CD14-positive monocyte (primary cell): ENCODE data around the gene PSEN2. TPM values are rescaled to one million over a fixed set of nuclear protein-coding genes. Genes with fewer than 3 reads are reported as not detected.

ENCODE experiments used
- DNase-seq, 3 donors: peaks; one replicate each; pipeline ENCODE4 v3.0.0-alpha.2; 2011 to 2022
- H2AFZ ChIP-seq: 2 replicates; pipeline ENCODE4 v1.6.0; 2012; ENCODE audit warnings: mild to moderate bottlenecking, low read depth, low read length, inconsistent platforms; ENCODE audit not compliant: insufficient read depth, poor library complexity, severe bottlenecking
- H3K27ac ChIP-seq, 2 donors: 1 replicate in 1 of 2; 2 replicates in 1 of 2; pipeline ENCODE4 v1.5.1; 2012 to 2013; ENCODE audit warnings: low read length in 2 of 2, control low read depth in 1 of 2, inconsistent platforms in 1 of 2, low read depth in 1 of 2, mild to moderate bottlenecking in 1 of 2
- H3K27me3 ChIP-seq, 2 donors: one replicate each; pipeline versions ENCODE4 v1.6.0 to v1.6.1; 2011 to 2013; ENCODE audit warnings: low read length in 2 of 2; ENCODE audit not compliant: control insufficient read depth in 2 of 2, insufficient read depth in 2 of 2
- H3K36me3 ChIP-seq, 2 donors: replicated peaks in 1 of 2; 1 replicate in 1 of 2; 2 replicates in 1 of 2; pipeline versions ENCODE4 v1.5.1 to v1.6.1; 2012 to 2013; ENCODE audit warnings: low read length in 2 of 2, control low read depth in 1 of 2, inconsistent platforms in 1 of 2, mild to moderate bottlenecking in 1 of 2; ENCODE audit not compliant: insufficient read depth in 2 of 2, control insufficient read depth in 1 of 2
- H3K4me1 ChIP-seq, 2 donors: 1 replicate in 1 of 2; 2 replicates in 1 of 2; pipeline versions ENCODE4 v1.5.1 to v1.6.1; 2012 to 2013; ENCODE audit warnings: low read length in 2 of 2, control low read depth in 1 of 2, inconsistent platforms in 1 of 2, mild to moderate bottlenecking in 1 of 2, moderate library complexity in 1 of 2; ENCODE audit not compliant: insufficient read depth in 2 of 2, control insufficient read depth in 1 of 2
- H3K4me2 ChIP-seq: replicated peaks from 2 replicates; pipeline ENCODE3; 2012; ENCODE audit warnings: low read length, moderate library complexity, mild to moderate bottlenecking; ENCODE audit not compliant: poor library complexity, severe bottlenecking; ENCODE audit errors: extremely low read depth
- H3K4me3 ChIP-seq, 3 experiments: fragments of 200-600 bp in 1 of 3; sonication (generic) in 1 of 3; replicated peaks in 1 of 3; 1 replicate in 2 of 3; 2 replicates in 1 of 3; pipeline ENCODE4 v1.5.1; 2011 to 2013; ENCODE audit warnings: low read length in 3 of 3, mild to moderate bottlenecking in 3 of 3, control low read depth in 2 of 3, low read depth in 2 of 3, inconsistent platforms in 1 of 3, moderate library complexity in 1 of 3
- H3K79me2 ChIP-seq: 2 replicates; pipeline ENCODE4 v1.6.0; 2012; ENCODE audit warnings: mild to moderate bottlenecking, control low read depth, inconsistent platforms, low read length, moderate library complexity; ENCODE audit not compliant: insufficient read depth
- H3K9ac ChIP-seq: 2 replicates; pipeline ENCODE4 v1.6.0; 2017; ENCODE audit warnings: low read length, mild to moderate bottlenecking; ENCODE audit not compliant: insufficient read depth, poor library complexity, severe bottlenecking
- H3K9me3 ChIP-seq, 2 donors: replicated peaks in 1 of 2; 1 replicate in 1 of 2; 2 replicates in 1 of 2; pipeline versions ENCODE4 v1.5.1 to v1.6.1; 2012 to 2013; ENCODE audit warnings: low read length in 2 of 2, control low read depth in 1 of 2; ENCODE audit not compliant: control insufficient read depth in 1 of 2, insufficient read depth in 1 of 2
- H4K20me1 ChIP-seq: 2 replicates; pipeline ENCODE4 v1.6.0; 2012; ENCODE audit warnings: mild to moderate bottlenecking, low read length, control low read depth, moderate library complexity; ENCODE audit not compliant: insufficient read depth
- H3K27ac Mint-ChIP-seq, 7 donors: one replicate each; pipeline ENCODE4 v1.8.0; 2020; ENCODE audit warnings: mild to moderate bottlenecking in 7 of 7, mixed read lengths in 7 of 7, moderate library complexity in 6 of 7, inconsistent platforms in 2 of 7
- H3K27me3 Mint-ChIP-seq, 3 donors: one replicate each; pipeline ENCODE4 v1.8.0; 2021 to 2022; ENCODE audit warnings: low read depth in 3 of 3, mild to moderate bottlenecking in 3 of 3, mixed read lengths in 3 of 3, moderate library complexity in 3 of 3, inconsistent platforms in 1 of 3
- H3K36me3 Mint-ChIP-seq, 2 donors: one replicate each; pipeline ENCODE4 v1.8.0; 2020; ENCODE audit warnings: mixed read lengths in 2 of 2, inconsistent platforms in 1 of 2, mild to moderate bottlenecking in 1 of 2
- H3K4me1 Mint-ChIP-seq: one replicate; pipeline ENCODE4 v1.8.0; 2020; ENCODE audit warnings: mild to moderate bottlenecking, mixed read lengths
- H3K4me3 Mint-ChIP-seq, 2 donors: one replicate each; pipeline ENCODE4 v1.8.0; 2020; ENCODE audit warnings: mild to moderate bottlenecking in 2 of 2, mixed read lengths in 2 of 2, moderate library complexity in 1 of 2
- H3K9me3 Mint-ChIP-seq, 7 donors: one replicate each; pipeline ENCODE4 v1.8.0; 2020 to 2022; ENCODE audit warnings: mixed read lengths in 7 of 7, mild to moderate bottlenecking in 6 of 7, moderate library complexity in 6 of 7, inconsistent platforms in 2 of 7
- WGBS: methylation state at CpG from one replicate; pipeline ENCODE4 v1.1.5; 2013; ENCODE audit warnings: missing lambda C conversion rate; ENCODE audit not compliant: insufficient coverage; 5-methylcytosine and 5-hydroxymethylcytosine counted together
- intact Hi-C, 2 donors: fragments of 100-400 bp; cut with micrococcal nuclease; formaldehyde crosslinking; loops; one replicate each; pipeline versions ENCODE4 v1.15.0 to v1.15.1; 2023
- polyA plus RNA-seq, 3 donors: library from polyadenylated mRNA; depleted of rRNA in 1 of 3; unstranded in 2 of 3; stranded (reverse) in 1 of 3; fragments of 300-500 nt in 2 of 3; fragments of >200 nt in 1 of 3; fragmentation: Illumina TruSeq in 2 of 3; gene quantifications; 1 replicate in 2 of 3; 2 replicates in 1 of 3; pipeline ENCODE4 v1.2.3, GENCODE V29; 2012 to 2021
- TF ChIP-seq, protein P1 (sequence below): fragments of 200-600 bp; IDR thresholded peaks from one replicate; pipeline ENCODE4 v1.8.0; 2022; ENCODE audit warnings: antibody characterized with exemption, mild to moderate bottlenecking

PSEN2 gene
- polyA plus RNA-seq, 3 donors: 8.9 to 11.8 (median 11.4) TPM

GRCh38 chr1:226943927-226944326 is 73.5 kb downstream of the PSEN2 start:
- peaks cover 75% of the 10 kb centered on the region for H4K20me1 ChIP-seq

DNA sequence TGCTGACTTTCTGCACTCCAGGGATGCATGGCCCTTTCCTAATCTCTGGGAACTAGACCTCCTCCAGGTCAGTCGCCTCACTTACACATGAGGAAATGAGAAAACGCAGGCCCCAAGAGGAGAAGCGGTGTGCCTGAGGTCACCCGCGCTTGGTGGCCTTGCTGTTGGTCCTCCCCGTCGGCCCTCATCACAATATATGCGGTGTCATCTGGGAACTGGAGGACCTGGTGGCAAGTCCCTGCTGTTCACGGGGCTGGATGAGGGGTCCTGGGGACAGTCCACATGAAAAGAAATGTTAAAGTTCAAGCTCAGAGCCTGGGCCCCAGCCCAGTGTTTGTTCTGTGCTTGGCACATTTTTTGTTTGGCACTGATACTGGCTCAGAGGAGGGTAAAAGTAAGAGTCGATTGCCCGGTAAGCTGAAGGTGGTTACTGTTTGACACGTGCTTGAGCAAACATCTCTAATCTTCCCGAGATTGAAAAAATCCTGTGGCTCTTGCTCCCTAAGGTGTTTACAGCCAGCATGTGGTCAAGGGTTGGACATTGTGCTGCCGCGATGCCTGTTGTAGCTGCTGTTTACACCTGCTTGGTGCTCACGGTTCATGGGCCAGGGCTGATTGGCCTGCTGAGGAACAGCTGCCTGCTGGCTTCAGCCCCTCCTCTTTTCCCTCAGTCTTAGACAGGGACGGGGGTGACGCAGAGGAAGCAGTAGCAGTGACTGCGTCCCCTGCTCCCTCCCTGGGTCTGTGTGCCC is 74.9 kb downstream of the PSEN2 start:
- no peak for DNase-seq
- peaks cover 15 to 30% of the 10 kb centered on the region in 2 donors for H3K4me1 ChIP-seq
- H3K9ac ChIP-seq: peak overlapping the region; percentile 10
- peaks cover 100% of the 10 kb centered on the region for H3K79me2 ChIP-seq
- TF ChIP-seq, protein P1, sequence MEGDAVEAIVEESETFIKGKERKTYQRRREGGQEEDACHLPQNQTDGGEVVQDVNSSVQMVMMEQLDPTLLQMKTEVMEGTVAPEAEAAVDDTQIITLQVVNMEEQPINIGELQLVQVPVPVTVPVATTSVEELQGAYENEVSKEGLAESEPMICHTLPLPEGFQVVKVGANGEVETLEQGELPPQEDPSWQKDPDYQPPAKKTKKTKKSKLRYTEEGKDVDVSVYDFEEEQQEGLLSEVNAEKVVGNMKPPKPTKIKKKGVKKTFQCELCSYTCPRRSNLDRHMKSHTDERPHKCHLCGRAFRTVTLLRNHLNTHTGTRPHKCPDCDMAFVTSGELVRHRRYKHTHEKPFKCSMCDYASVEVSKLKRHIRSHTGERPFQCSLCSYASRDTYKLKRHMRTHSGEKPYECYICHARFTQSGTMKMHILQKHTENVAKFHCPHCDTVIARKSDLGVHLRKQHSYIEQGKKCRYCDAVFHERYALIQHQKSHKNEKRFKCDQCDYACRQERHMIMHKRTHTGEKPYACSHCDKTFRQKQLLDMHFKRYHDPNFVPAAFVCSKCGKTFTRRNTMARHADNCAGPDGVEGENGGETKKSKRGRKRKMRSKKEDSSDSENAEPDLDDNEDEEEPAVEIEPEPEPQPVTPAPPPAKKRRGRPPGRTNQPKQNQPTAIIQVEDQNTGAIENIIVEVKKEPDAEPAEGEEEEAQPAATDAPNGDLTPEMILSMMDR: no peak
- Mint-ChIP-seq H3K9me3 (peaks cover 0 to 4% (median 3%) of the 10 kb centered on the region in 7 donors), H3K27me3 (peaks cover 0 to 2% (median 0%) of the 10 kb centered on the region in 3 donors), H3K4me3 (no peak overlapping the region), H3K27ac (peak overlapping the region in 3 of 7 donors; percentile 49 to 55 (median 52)), H3K36me3 (peaks cover 4 to 20% of the 10 kb centered on the region in 2 donors), H3K4me1 (peaks cover 62% of the 10 kb centered on the region)
- no peaks in the 10 kb centered on the region for H3K9me3 ChIP-seq
- peaks cover 89% of the 10 kb centered on the region for H4K20me1 ChIP-seq
- no peak overlapping the region for H3K4me2 ChIP-seq
- no peaks in the 10 kb centered on the region for H3K27me3 ChIP-seq
- intact Hi-C loops: no loop called here
- WGBS: 59% methylated on average over 16 of the region's 19 CpGs
- H3K27ac ChIP-seq: peak overlapping the region in 1 of 2 donors; percentile 23
- H3K4me3 ChIP-seq: no peak overlapping the region
- H3K36me3 ChIP-seq: peaks cover 0 to 10% of the 10 kb centered on the region in 2 donors
- H2AFZ ChIP-seq: no peak overlapping the region

More at GRCh38 chr1:226943927-226944326, 73.5 kb downstream of the PSEN2 start:
- H3K4me3 Mint-ChIP-seq: peak overlapping the region in 1 of 2 donors; percentile 24
- Histone ChIP-seq H3K27me3 (no peaks in the 10 kb centered on the region), H3K9ac (no peak overlapping the region), H3K4me2 (no peak overlapping the region), H2AFZ (no peak overlapping the region), H3K9me3 (no peaks in the 10 kb centered on the region), H3K4me3 (no peak overlapping the region), H3K36me3 (peaks cover 0 to under 1% of the 10 kb centered on the region in 2 donors), H3K27ac (no peak overlapping the region), H3K4me1 (peaks cover 19 to 39% of the 10 kb centered on the region in 2 donors), H3K79me2 (peaks cover 88% of the 10 kb centered on the region)
- no peak for DNase-seq
- TF ChIP-seq, protein P1: no peak
- WGBS: 87% methylated on average over 2 of the region's 2 CpGs
- H3K27ac Mint-ChIP-seq: peak overlapping the region in 4 of 7 donors; percentile 27 to 77 (median 61)
- peaks cover 59% of the 10 kb centered on the region for H3K4me1 Mint-ChIP-seq
- H3K9me3 Mint-ChIP-seq: peaks cover 0 to 4% (median 3%) of the 10 kb centered on the region in 7 donors
- H3K36me3 Mint-ChIP-seq: peaks cover 4 to 12% of the 10 kb centered on the region in 2 donors
- H3K27me3 Mint-ChIP-seq: peaks cover 0 to 2% (median 0%) of the 10 kb centered on the region in 3 donors
- intact Hi-C loops: no loop called here

Other genes starting within 250 kb of the PSEN2 start
- gene ITPKB, start 131.3 kb upstream of the PSEN2 start, polyA plus RNA-seq: 10 to 100 TPM in 2 of 3 donors, 1 to 10 TPM in 1; 7.3 to 14.4 (median 10.2) TPM
- 10 to 100 TPM; 33.1 to 44.7 (median 38.2) TPM for gene COQ8A, start 69.7 kb downstream of the PSEN2 start, polyA plus RNA-seq